GM23338 (cell line): ENCODE measurements around the gene ANKRD66. TPM values are rescaled to one million over a fixed set of nuclear protein-coding genes. Genes with fewer than 3 reads are reported as not detected.

Experiments used
- ATAC-seq: fragments of 200-7000 bp; cut with Tn5 transposase; 3 replicates; pipeline ENCODE4 v1.9.1; 2020
- DNase-seq: peaks from one replicate; pipeline ENCODE4 v3.0.0-alpha.2; 2015; ENCODE audit warnings: low spot score
- H2AFZ ChIP-seq: fragments of 200-600 bp; sonication (generic); 2 replicates; pipeline ENCODE4 v1.8.0; 2016; ENCODE audit warnings: antibody characterized with exemption, mild to moderate bottlenecking, moderate library complexity
- H3F3A ChIP-seq: fragments of 200-600 bp; sonication (generic); replicated peaks from 2 replicates; pipeline ENCODE4 v1.8.0; 2017; ENCODE audit warnings: antibody characterized with exemption, mixed run types, low read depth
- H3K27ac ChIP-seq: fragments of 200-600 bp; sonication (generic); 2 replicates; pipeline ENCODE4 v1.6.1; 2016; ENCODE audit warnings: low read depth
- H3K27me3 ChIP-seq: fragments of 200-600 bp; sonication (generic); 2 replicates; pipeline ENCODE4 v1.8.0; 2016; ENCODE audit warnings: mild to moderate bottlenecking, mixed run types, moderate library complexity; ENCODE audit not compliant: insufficient read depth
- H3K36me3 ChIP-seq: fragments of 200-600 bp; sonication (generic); 2 replicates; pipeline ENCODE4 v1.8.0; 2016; ENCODE audit warnings: mild to moderate bottlenecking; ENCODE audit not compliant: insufficient read depth
- H3K4me1 ChIP-seq: fragments of 200-600 bp; sonication (generic); 2 replicates; pipeline ENCODE4 v1.8.0; 2016; ENCODE audit warnings: mild to moderate bottlenecking, moderate library complexity; ENCODE audit not compliant: insufficient read depth
- H3K4me2 ChIP-seq: fragments of 200-600 bp; sonication (generic); 2 replicates; pipeline ENCODE4 v1.7.1; 2017; ENCODE audit warnings: mixed run types
- H3K4me3 ChIP-seq: fragments of 200-600 bp; sonication (generic); 2 replicates; pipeline ENCODE4 v1.6.1; 2016; ENCODE audit warnings: mixed run types
- H3K79me2 ChIP-seq: fragments of 200-600 bp; sonication (generic); replicated peaks from 2 replicates; pipeline ENCODE4 v1.8.0; 2017; ENCODE audit warnings: mild to moderate bottlenecking; ENCODE audit not compliant: insufficient read depth
- H3K9me2 ChIP-seq: fragments of 200-600 bp; sonication (generic); 2 replicates; pipeline ENCODE4 v1.8.0; 2017; ENCODE audit not compliant: insufficient read depth
- H4K20me1 ChIP-seq: fragments of 200-600 bp; sonication (generic); replicated peaks from 2 replicates; pipeline ENCODE4 v1.8.0; 2017; ENCODE audit warnings: mild to moderate bottlenecking; ENCODE audit not compliant: insufficient read depth
- H3K27ac Mint-ChIP-seq: 2 replicates; pipeline ENCODE4 v1.8.0; 2020; ENCODE audit warnings: inconsistent platforms, mild to moderate bottlenecking, moderate library complexity, mixed read lengths
- H3K27me3 Mint-ChIP-seq: 3 replicates; pipeline ENCODE4 v1.8.0; 2022; ENCODE audit warnings: low read depth, mild to moderate bottlenecking, moderate library complexity, mixed read lengths, inconsistent platforms; ENCODE audit not compliant: insufficient read depth, poor library complexity
- H3K36me3 Mint-ChIP-seq: 3 replicates; pipeline ENCODE4 v1.8.0; 2021; ENCODE audit warnings: low read depth, mild to moderate bottlenecking, inconsistent platforms, moderate library complexity, mixed read lengths
- H3K4me1 Mint-ChIP-seq: 3 replicates; pipeline ENCODE4 v1.8.0; 2020; ENCODE audit warnings: mild to moderate bottlenecking, inconsistent platforms, mixed read lengths
- H3K4me3 Mint-ChIP-seq: 3 replicates; pipeline ENCODE4 v1.8.0; 2021; ENCODE audit warnings: moderate library complexity, mild to moderate bottlenecking, inconsistent platforms, mixed read lengths
- H3K9me3 Mint-ChIP-seq: 3 replicates; pipeline ENCODE4 v1.8.0; 2020; ENCODE audit warnings: moderate library complexity, mild to moderate bottlenecking, inconsistent platforms, mixed read lengths
- CREB1 ChIP-seq: fragments of 250-450 bp; sonication (Bioruptor Pico); IDR thresholded peaks from 2 replicates; pipeline ENCODE4 v1.5.0; 2020; ENCODE audit warnings: low read depth, mild to moderate bottlenecking, moderate library complexity
- ETS1 ChIP-seq: IDR thresholded peaks from 2 replicates; pipeline ENCODE4 v1.6.1; 2016; ENCODE audit warnings: antibody characterized with exemption
- EZH2 ChIP-seq: fragments of 200-600 bp; sonication (generic); IDR thresholded peaks from one replicate; pipeline ENCODE4 v1.8.0; 2017; ENCODE audit warnings: antibody characterized with exemption, mild to moderate bottlenecking, low read depth; ENCODE audit not compliant: unreplicated experiment
- EZH2phosphoT487 ChIP-seq: fragments of 200-600 bp; sonication (generic); IDR thresholded peaks from one replicate; pipeline ENCODE4 v1.8.1; 2018; ENCODE audit warnings: antibody characterized with exemption; ENCODE audit not compliant: unreplicated experiment
- JUNB ChIP-seq: IDR thresholded peaks from one replicate; pipeline ENCODE4 v1.6.1; 2016; ENCODE audit warnings: antibody characterized with exemption; ENCODE audit not compliant: unreplicated experiment
- POLR2AphosphoS5 ChIP-seq: IDR thresholded peaks from 2 replicates; pipeline ENCODE4 v1.6.1; 2016; ENCODE audit warnings: antibody characterized with exemption, low read depth
- STAT1 ChIP-seq: IDR thresholded peaks from one replicate; pipeline ENCODE4 v1.6.1; 2016; ENCODE audit warnings: antibody characterized with exemption; ENCODE audit not compliant: unreplicated experiment
- ZNF114 ChIP-seq: fragments of 250-450 bp; sonication (Bioruptor Pico); IDR thresholded peaks from 2 replicates; pipeline ENCODE4 v1.5.0; 2020; ENCODE audit warnings: mild to moderate bottlenecking, moderate library complexity
- polyA plus RNA-seq: library from polyadenylated mRNA; unstranded; fragments of >200 nt; fragmentation: Nextera tagmentation; extraction: Ambion mirVana; gene quantifications from 2 replicates; pipeline ENCODE4 v1.2.1, GENCODE V29; 2016
- total RNA-seq: library from RNA; depleted of rRNA; stranded (reverse); fragments of >200 nt; shearing (Covaris generic); gene quantifications from 2 replicates; pipeline ENCODE4 v1.2.3, GENCODE V29; 2014
- TF ChIP-seq, protein P1 (sequence below), 2 experiments: fragments of 200-600 bp in 1 of 2; sonication (generic) in 1 of 2; conservative IDR thresholded peaks; 2 replicates each; pipeline versions ENCODE4 v1.5.1 to v1.6.1; 2016 to 2017; ENCODE audit warnings: antibody characterized with exemption in 2 of 2, low read depth in 2 of 2, mild to moderate bottlenecking in 2 of 2, moderate library complexity in 1 of 2
- TF ChIP-seq, protein P2 (sequence below): IDR thresholded peaks from one replicate; pipeline ENCODE4 v1.6.1; 2018; ENCODE audit warnings: antibody characterized with exemption; ENCODE audit not compliant: unreplicated experiment

Gene ANKRD66
- total and polyA plus RNA-seq, 2 experiments from 2014 or later: not detected

- no peaks in the 10 kb centered on the region for H3K4me1 Mint-ChIP-seq
- H3K36me3 Mint-ChIP-seq: no peaks in the 10 kb centered on the region
- TF ChIP-seq ETS1: no peak
- TF ChIP-seq, protein P1, sequence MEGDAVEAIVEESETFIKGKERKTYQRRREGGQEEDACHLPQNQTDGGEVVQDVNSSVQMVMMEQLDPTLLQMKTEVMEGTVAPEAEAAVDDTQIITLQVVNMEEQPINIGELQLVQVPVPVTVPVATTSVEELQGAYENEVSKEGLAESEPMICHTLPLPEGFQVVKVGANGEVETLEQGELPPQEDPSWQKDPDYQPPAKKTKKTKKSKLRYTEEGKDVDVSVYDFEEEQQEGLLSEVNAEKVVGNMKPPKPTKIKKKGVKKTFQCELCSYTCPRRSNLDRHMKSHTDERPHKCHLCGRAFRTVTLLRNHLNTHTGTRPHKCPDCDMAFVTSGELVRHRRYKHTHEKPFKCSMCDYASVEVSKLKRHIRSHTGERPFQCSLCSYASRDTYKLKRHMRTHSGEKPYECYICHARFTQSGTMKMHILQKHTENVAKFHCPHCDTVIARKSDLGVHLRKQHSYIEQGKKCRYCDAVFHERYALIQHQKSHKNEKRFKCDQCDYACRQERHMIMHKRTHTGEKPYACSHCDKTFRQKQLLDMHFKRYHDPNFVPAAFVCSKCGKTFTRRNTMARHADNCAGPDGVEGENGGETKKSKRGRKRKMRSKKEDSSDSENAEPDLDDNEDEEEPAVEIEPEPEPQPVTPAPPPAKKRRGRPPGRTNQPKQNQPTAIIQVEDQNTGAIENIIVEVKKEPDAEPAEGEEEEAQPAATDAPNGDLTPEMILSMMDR (conservative IDR thresholded peaks at IDR 0.05; ENCODE audit: low read depth in 2 of 2): no peak
- no peak for TF ChIP-seq EZH2
- no peak for TF ChIP-seq CREB1 (CRISPR knock-in tag)
- TF ChIP-seq POLR2AphosphoS5: no peak
- TF ChIP-seq STAT1: no peak
- no peak for TF ChIP-seq EZH2phosphoT487
- TF ChIP-seq JUNB: no peak
- TF ChIP-seq ZNF114: no peak
- TF ChIP-seq, protein P2, sequence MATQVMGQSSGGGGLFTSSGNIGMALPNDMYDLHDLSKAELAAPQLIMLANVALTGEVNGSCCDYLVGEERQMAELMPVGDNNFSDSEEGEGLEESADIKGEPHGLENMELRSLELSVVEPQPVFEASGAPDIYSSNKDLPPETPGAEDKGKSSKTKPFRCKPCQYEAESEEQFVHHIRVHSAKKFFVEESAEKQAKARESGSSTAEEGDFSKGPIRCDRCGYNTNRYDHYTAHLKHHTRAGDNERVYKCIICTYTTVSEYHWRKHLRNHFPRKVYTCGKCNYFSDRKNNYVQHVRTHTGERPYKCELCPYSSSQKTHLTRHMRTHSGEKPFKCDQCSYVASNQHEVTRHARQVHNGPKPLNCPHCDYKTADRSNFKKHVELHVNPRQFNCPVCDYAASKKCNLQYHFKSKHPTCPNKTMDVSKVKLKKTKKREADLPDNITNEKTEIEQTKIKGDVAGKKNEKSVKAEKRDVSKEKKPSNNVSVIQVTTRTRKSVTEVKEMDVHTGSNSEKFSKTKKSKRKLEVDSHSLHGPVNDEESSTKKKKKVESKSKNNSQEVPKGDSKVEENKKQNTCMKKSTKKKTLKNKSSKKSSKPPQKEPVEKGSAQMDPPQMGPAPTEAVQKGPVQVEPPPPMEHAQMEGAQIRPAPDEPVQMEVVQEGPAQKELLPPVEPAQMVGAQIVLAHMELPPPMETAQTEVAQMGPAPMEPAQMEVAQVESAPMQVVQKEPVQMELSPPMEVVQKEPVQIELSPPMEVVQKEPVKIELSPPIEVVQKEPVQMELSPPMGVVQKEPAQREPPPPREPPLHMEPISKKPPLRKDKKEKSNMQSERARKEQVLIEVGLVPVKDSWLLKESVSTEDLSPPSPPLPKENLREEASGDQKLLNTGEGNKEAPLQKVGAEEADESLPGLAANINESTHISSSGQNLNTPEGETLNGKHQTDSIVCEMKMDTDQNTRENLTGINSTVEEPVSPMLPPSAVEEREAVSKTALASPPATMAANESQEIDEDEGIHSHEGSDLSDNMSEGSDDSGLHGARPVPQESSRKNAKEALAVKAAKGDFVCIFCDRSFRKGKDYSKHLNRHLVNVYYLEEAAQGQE: no peak
These were observed 12.4 kb downstream of the ANKRD66 start for GRCh38 chr6:46758960-46759753.

More at GRCh38 chr6:46758960-46759753, 12.4 kb downstream of the ANKRD66 start:
- Histone ChIP-seq H3K4me1 (peaks cover 6% of the 10 kb centered on the region; the same call in 1 of the 2 replicates), H3K4me3 (no peak overlapping the region), H2AFZ (no peak overlapping the region), H3K36me3 (no peaks in the 10 kb centered on the region), H3K4me2 (no peak overlapping the region), H3K27ac (no peak overlapping the region), H3K9me2 (no peaks in the 10 kb centered on the region), H3K79me2 (no peaks in the 10 kb centered on the region), H3F3A (no peaks in the 10 kb centered on the region), H3K27me3 (no peaks in the 10 kb centered on the region), H4K20me1 (no peaks in the 10 kb centered on the region)
- Mint-ChIP-seq H3K27ac (no peak overlapping the region), H3K27me3 (peaks cover 2% of the 10 kb centered on the region), H3K4me3 (no peak overlapping the region), H3K9me3 (no peaks in the 10 kb centered on the region; the same call in 2 of the 3 replicates)
- ATAC-seq (no peak), DNase-seq (no peak)
